ENCODE measurements around the gene CFTR. TPM values are rescaled to one million over a fixed set of nuclear protein-coding genes. Genes with fewer than 3 reads are reported as not detected.

Gene CFTR
- total and polyA plus RNA-seq, 9 of the 15 experiments (the other 6 are each of a cell fraction or from before 2014, with no cell fraction given): 0.20 TPM; not detected in 8

DNA sequence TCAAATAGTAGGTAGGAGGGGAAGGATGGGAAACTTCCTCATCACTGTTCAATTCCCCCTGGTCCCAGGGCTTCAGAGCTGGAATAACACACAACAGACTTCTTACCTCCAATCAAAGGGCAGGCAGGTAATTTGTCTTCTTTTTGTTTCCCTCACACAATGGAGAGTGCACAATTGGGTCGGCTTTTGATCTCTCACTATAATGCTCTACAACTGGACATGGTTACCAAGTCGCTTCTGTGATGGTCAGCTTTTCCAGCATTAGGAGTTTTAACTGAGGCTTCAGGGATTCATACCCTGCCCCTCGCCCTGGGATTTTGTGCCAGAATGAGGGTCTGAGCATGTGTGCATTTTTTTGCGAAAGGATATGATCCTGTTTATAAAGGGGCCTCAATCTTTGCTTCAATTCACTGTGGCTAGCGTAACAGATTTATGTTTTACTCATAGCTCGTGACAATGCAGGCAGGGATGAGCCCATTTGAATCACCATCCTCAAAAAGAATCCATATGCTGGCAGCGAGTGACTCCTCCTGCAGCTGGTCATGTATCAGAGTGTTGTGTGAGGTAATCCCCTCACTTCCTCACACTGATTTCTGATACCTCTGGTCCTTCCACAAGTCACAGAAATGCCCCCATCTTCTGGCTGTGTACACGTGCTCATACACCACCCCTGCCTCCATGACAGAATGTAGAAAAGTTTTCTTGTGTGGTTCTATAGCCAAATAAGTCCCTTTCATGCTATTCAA lies 203.8 kb downstream of the CFTR start:
- WGBS (ENCODE audit: insufficient coverage, low coverage, missing lambda C conversion rate): under 1% methylated on average over 8 of the region's 8 CpGs
- no peaks in the 10 kb centered on the region for H3K36me3 ChIP-seq (ENCODE audit: control insufficient read depth, insufficient read depth, low read length)
- FAIRE-seq (no peak), ATAC-seq (no peak), DNase-seq (ENCODE audit: extremely low read depth in 1 of 4, low spot score in 3 of 4) (no peak)
- no peak overlapping the region for H2AFZ ChIP-seq (ENCODE audit: low read depth, low read length)
- no peak overlapping the region for H3K4me2 ChIP-seq (ENCODE audit: insufficient read depth, low read length)
- no TSS peak for BruUV-seq (replicated peaks)
- in situ Hi-C loops (cut with MboI) (no loop called here), intact Hi-C loops (cut with micrococcal nuclease) (no loop called here)
- H3K4me1 ChIP-seq (replicated peaks in 1 of 2; ENCODE audit: control insufficient read depth in 2 of 2, insufficient read depth in 2 of 2, low read length in 2 of 2): no peaks in the 10 kb centered on the region
- H3K9me3 ChIP-seq (replicated peaks; ENCODE audit: control insufficient read depth, insufficient read depth, low read depth, low read length): no peaks in the 10 kb centered on the region
- H3K4me3 ChIP-seq: no peak overlapping the region
- no peak for TF ChIP-seq L3MBTL2 (IDR thresholded peaks at IDR 0.05)
- no peak for TF ChIP-seq ZNF655 (CRISPR knock-in tag; IDR thresholded peaks at IDR 0.05)
- no peak overlapping the region for H3K9ac ChIP-seq (ENCODE audit: insufficient read depth in 1 of 2, low read depth in 2 of 2, low read length in 2 of 2)
- no peak overlapping the region for H3K27ac ChIP-seq (ENCODE audit: extremely low read depth, low read depth, low read length)
- no peaks in the 10 kb centered on the region for H3K79me2 ChIP-seq (ENCODE audit: control insufficient read depth, insufficient read depth, low read length)
- ChIA-PET POLR2A (no interaction called here), CTCF (ENCODE audit: low intra/inter-chr PET ratio) (interaction anchor here (0.5 kb wide), 1 partner anchor 536 kb away, joined by 4 read pairs; no protein-coding TSS in a partner anchor)
- H3K9me1 ChIP-seq (ENCODE audit: control insufficient read depth, insufficient read depth, low read length): no peaks in the 10 kb centered on the region
- H3K27me3 ChIP-seq (ENCODE audit: control insufficient read depth in 2 of 2, insufficient read depth in 2 of 2, low read length in 2 of 2): no peaks in the 10 kb centered on the region; a peak in 2 of 5 replicates
- H4K20me1 ChIP-seq (replicated peaks; ENCODE audit: control insufficient read depth, insufficient read depth, low read length): no peaks in the 10 kb centered on the region

- Histone ChIP-seq H3K27me3 (ENCODE audit: control insufficient read depth in 2 of 2, insufficient read depth in 2 of 2, low read length in 2 of 2) (no peaks in the 10 kb centered on the region), H3K4me2 (ENCODE audit: insufficient read depth, low read length) (no peak overlapping the region), H3K4me1 (replicated peaks in 1 of 2; ENCODE audit: control insufficient read depth in 2 of 2, insufficient read depth in 2 of 2, low read length in 2 of 2) (no peaks in the 10 kb centered on the region), H3K79me2 (ENCODE audit: control insufficient read depth, insufficient read depth, low read length) (no peaks in the 10 kb centered on the region), H3K36me3 (ENCODE audit: control insufficient read depth, insufficient read depth, low read length) (no peaks in the 10 kb centered on the region), H3K4me3 (no peak overlapping the region), H3K9me1 (ENCODE audit: control insufficient read depth, insufficient read depth, low read length) (no peaks in the 10 kb centered on the region), H3K9ac (ENCODE audit: insufficient read depth in 1 of 2, low read depth in 2 of 2, low read length in 2 of 2) (no peak overlapping the region), H3K27ac (ENCODE audit: extremely low read depth, low read depth, low read length) (no peak overlapping the region), H3K9me3 (replicated peaks; ENCODE audit: control insufficient read depth, insufficient read depth, low read depth, low read length) (no peaks in the 10 kb centered on the region), H2AFZ (ENCODE audit: low read depth, low read length) (no peak overlapping the region), H4K20me1 (replicated peaks; ENCODE audit: control insufficient read depth, insufficient read depth, low read length) (no peaks in the 10 kb centered on the region)
- ATAC-seq (no peak), FAIRE-seq (no peak), DNase-seq (ENCODE audit: extremely low read depth in 1 of 4, low spot score in 3 of 4) (no peak)
- TF ChIP-seq ZSCAN29 (IDR thresholded peaks at IDR 0.05) (no peak), CBX8 (IDR thresholded peaks at IDR 0.05; ENCODE audit: borderline replicate concordance, extremely low read depth, low read depth, low read length, poor library complexity, severe bottlenecking) (no peak)
- no TSS peak for BruUV-seq (replicated peaks)
- intact Hi-C loops (cut with micrococcal nuclease) (no loop called here), in situ Hi-C loops (cut with MboI) (no loop called here)
- ChIA-PET CTCF (ENCODE audit: low intra/inter-chr PET ratio) (no interaction called here), POLR2A (no interaction called here)
These were observed 206.0 kb downstream of the CFTR start for GRCh38 chr7:117685795-117686194.
